ENCODE measurements around the gene ACSS2. TPM values are rescaled to one million over a fixed set of nuclear protein-coding genes. Genes with fewer than 3 reads are reported as not detected.

ACSS2 gene
- total RNA-seq, 1 donor from 2014 or later = 18.7 TPM

DNA sequence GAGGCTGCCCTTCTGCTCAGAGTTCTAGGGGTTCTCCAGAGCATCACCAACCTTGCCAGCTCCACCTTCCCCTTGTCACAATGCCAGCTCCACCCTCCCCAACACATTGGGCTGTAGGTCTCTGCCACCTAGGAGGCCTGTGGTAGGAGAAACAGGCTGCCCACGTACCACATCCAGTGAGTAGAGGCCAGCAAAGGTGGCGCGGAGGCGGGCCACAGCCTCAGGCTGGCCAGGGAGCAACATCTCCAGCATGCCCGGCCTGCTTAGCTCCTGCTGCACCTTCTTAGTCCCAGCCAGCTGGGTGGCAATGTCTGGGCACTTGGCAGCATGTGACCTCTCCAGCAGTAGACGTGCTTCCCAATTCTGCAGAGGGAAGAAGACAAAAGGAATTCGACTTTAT is 55.4 kb downstream of the ACSS2 start:
- no peak overlapping the region for H3K4me3 Mint-ChIP-seq (ENCODE audit: unreplicated experiment)
- Histone ChIP-seq H3K4me3 (ENCODE audit: insufficient read depth, low read depth, low read length) (no peak overlapping the region), H3K27me3 (ENCODE audit: insufficient read depth, low read length) (no peaks in the 10 kb centered on the region), H3K27ac (ENCODE audit: low read depth, low read length) (no peak overlapping the region), H4K20me1 (ENCODE audit: insufficient read depth, low read length) (no peaks in the 10 kb centered on the region), H3K9me3 (ENCODE audit: insufficient read depth, low read depth, low read length) (no peaks in the 10 kb centered on the region), H3K4me2 (ENCODE audit: low read length) (no peak overlapping the region), H3K36me3 (ENCODE audit: insufficient read depth, low read length) (peaks cover 26% of the 10 kb centered on the region), H2AFZ (ENCODE audit: low read depth, low read length) (no peak overlapping the region), H3K4me1 (ENCODE audit: insufficient read depth, low read length) (no peaks in the 10 kb centered on the region), H3K9ac (ENCODE audit: low read length) (no peak overlapping the region), H3K79me2 (ENCODE audit: insufficient read depth, low read length) (no peaks in the 10 kb centered on the region)
- peaks cover 8% of the 10 kb centered on the region for H3K4me1 Mint-ChIP-seq (ENCODE audit: low read depth, unreplicated experiment)
- FAIRE-seq (no peak), DNase-seq (ENCODE audit: low read depth) (no peak)
- H3K27ac Mint-ChIP-seq (ENCODE audit: unreplicated experiment) = no peak overlapping the region
- H3K36me3 Mint-ChIP-seq (ENCODE audit: low read depth, unreplicated experiment) = peaks cover 52% of the 10 kb centered on the region
- no peaks in the 10 kb centered on the region for H3K27me3 Mint-ChIP-seq (ENCODE audit: low read depth, unreplicated experiment)
- TF ChIP-seq, protein P1, sequence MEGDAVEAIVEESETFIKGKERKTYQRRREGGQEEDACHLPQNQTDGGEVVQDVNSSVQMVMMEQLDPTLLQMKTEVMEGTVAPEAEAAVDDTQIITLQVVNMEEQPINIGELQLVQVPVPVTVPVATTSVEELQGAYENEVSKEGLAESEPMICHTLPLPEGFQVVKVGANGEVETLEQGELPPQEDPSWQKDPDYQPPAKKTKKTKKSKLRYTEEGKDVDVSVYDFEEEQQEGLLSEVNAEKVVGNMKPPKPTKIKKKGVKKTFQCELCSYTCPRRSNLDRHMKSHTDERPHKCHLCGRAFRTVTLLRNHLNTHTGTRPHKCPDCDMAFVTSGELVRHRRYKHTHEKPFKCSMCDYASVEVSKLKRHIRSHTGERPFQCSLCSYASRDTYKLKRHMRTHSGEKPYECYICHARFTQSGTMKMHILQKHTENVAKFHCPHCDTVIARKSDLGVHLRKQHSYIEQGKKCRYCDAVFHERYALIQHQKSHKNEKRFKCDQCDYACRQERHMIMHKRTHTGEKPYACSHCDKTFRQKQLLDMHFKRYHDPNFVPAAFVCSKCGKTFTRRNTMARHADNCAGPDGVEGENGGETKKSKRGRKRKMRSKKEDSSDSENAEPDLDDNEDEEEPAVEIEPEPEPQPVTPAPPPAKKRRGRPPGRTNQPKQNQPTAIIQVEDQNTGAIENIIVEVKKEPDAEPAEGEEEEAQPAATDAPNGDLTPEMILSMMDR (IDR thresholded peaks at IDR 0.05; ENCODE audit: insufficient read depth, low read depth, low read length) = no peak
- no peak for TF ChIP-seq EZH2 (IDR thresholded peaks at IDR 0.05; ENCODE audit: insufficient read depth, low read length)
- H3K9me3 Mint-ChIP-seq (ENCODE audit: unreplicated experiment) = no peaks in the 10 kb centered on the region

DNA sequence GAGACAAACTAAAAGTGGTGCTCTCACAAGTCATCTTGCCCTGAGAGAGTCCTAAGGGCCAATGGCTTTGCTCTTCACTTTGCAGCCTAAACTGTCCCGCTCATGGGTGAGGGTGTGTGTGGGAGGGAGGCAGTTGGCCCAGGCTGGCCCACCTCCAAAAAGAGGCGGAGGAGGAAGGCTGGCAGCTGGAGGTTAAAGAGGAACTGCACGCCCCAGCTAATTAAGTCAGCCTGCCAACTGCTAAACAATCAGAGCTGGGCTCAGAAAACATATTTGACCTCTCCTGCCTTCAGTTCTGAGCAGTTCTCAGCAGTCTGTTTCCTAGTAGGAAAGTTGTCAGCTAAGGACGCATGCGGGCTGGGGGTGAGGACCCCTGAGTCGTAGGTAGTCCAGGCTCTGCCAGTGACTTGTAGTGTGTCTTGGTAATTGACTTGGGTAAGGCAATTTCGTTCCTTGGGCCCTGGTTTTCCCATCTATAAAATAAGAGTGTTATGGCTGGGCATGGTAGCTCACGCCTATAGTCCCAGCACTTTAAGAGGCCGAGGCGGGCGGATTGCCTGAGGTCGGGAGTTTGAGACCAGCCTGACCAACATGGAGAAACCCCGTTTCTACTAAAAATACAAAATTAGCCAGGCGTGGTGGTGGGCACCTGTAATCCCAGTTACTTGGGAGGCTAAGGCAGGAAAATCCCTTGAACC is 62.2 kb downstream of the ACSS2 start:
- H3K27me3 Mint-ChIP-seq (ENCODE audit: low read depth, unreplicated experiment) = no peaks in the 10 kb centered on the region
- H3K36me3 Mint-ChIP-seq (ENCODE audit: low read depth, unreplicated experiment) = peaks cover 44% of the 10 kb centered on the region
- no peaks in the 10 kb centered on the region for H3K9me3 ChIP-seq (ENCODE audit: insufficient read depth, low read depth, low read length)
- H3K27me3 ChIP-seq (ENCODE audit: insufficient read depth, low read length) = no peaks in the 10 kb centered on the region
- no peaks in the 10 kb centered on the region for H3K4me1 ChIP-seq (ENCODE audit: insufficient read depth, low read length)
- H3K79me2 ChIP-seq (ENCODE audit: insufficient read depth, low read length) = no peaks in the 10 kb centered on the region
- no peak for TF ChIP-seq EZH2 (IDR thresholded peaks at IDR 0.05; ENCODE audit: insufficient read depth, low read length)
- TF ChIP-seq, protein P1 (IDR thresholded peaks at IDR 0.05; ENCODE audit: insufficient read depth, low read depth, low read length) = no peak
- DNase-seq (ENCODE audit: low read depth) (no peak), FAIRE-seq (no peak)
- H3K4me2 ChIP-seq (ENCODE audit: low read length) = no peak overlapping the region
- H3K27ac Mint-ChIP-seq (ENCODE audit: unreplicated experiment) = no peak overlapping the region
- H2AFZ ChIP-seq (ENCODE audit: low read depth, low read length) = no peak overlapping the region
- peaks cover 25% of the 10 kb centered on the region for H3K36me3 ChIP-seq (ENCODE audit: insufficient read depth, low read length)
- no peak overlapping the region for H3K4me3 Mint-ChIP-seq (ENCODE audit: unreplicated experiment)
- H3K4me1 Mint-ChIP-seq (ENCODE audit: low read depth, unreplicated experiment) = peaks cover 24% of the 10 kb centered on the region
- H3K9me3 Mint-ChIP-seq (ENCODE audit: unreplicated experiment) = no peaks in the 10 kb centered on the region
- H3K4me3 ChIP-seq (ENCODE audit: insufficient read depth, low read depth, low read length) = no peak overlapping the region
- no peaks in the 10 kb centered on the region for H4K20me1 ChIP-seq (ENCODE audit: insufficient read depth, low read length)
- H3K27ac ChIP-seq (ENCODE audit: low read depth, low read length) = no peak overlapping the region
- no peak overlapping the region for H3K9ac ChIP-seq (ENCODE audit: low read length)

DNA sequence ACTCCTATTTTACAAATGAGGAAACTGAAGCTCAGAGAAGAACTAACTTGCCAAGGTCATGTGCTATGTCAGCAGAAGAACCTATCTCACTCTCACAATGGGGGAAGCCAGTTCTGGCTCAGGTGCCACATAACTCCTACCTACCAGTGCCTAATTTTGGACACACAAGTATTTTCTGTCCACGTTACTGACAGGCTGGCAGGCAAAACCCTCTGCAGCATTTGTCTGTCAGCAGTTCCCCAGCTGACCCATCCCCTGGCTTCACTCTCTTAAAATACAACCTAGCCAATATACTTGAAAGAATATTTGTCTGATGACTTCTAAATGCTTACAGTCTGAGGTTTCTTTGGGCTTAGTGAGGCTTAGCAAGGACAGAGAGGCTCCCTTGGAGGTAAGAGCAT is 63.7 kb downstream of the ACSS2 start:
- no peak overlapping the region for H3K4me3 Mint-ChIP-seq (ENCODE audit: unreplicated experiment)
- Histone ChIP-seq H3K4me2 (ENCODE audit: low read length) (no peak overlapping the region), H3K27me3 (ENCODE audit: insufficient read depth, low read length) (no peaks in the 10 kb centered on the region), H3K4me1 (ENCODE audit: insufficient read depth, low read length) (peaks cover 6% of the 10 kb centered on the region), H3K4me3 (ENCODE audit: insufficient read depth, low read depth, low read length) (no peak overlapping the region), H3K9ac (ENCODE audit: low read length) (no peak overlapping the region), H2AFZ (ENCODE audit: low read depth, low read length) (no peak overlapping the region), H3K27ac (ENCODE audit: low read depth, low read length) (no peak overlapping the region), H3K79me2 (ENCODE audit: insufficient read depth, low read length) (no peaks in the 10 kb centered on the region), H3K9me3 (ENCODE audit: insufficient read depth, low read depth, low read length) (no peaks in the 10 kb centered on the region), H4K20me1 (ENCODE audit: insufficient read depth, low read length) (no peaks in the 10 kb centered on the region), H3K36me3 (ENCODE audit: insufficient read depth, low read length) (peaks cover 29% of the 10 kb centered on the region)
- H3K9me3 Mint-ChIP-seq (ENCODE audit: unreplicated experiment) = no peaks in the 10 kb centered on the region
- H3K4me1 Mint-ChIP-seq (ENCODE audit: low read depth, unreplicated experiment) = peaks cover 29% of the 10 kb centered on the region
- peaks cover 39% of the 10 kb centered on the region for H3K36me3 Mint-ChIP-seq (ENCODE audit: low read depth, unreplicated experiment)
- DNase-seq (ENCODE audit: low read depth) = no peak
- no peak for FAIRE-seq
- no peaks in the 10 kb centered on the region for H3K27me3 Mint-ChIP-seq (ENCODE audit: low read depth, unreplicated experiment)
- H3K27ac Mint-ChIP-seq (ENCODE audit: unreplicated experiment) = no peak overlapping the region
- TF ChIP-seq EZH2 (IDR thresholded peaks at IDR 0.05; ENCODE audit: insufficient read depth, low read length) = no peak
- TF ChIP-seq, protein P1 (IDR thresholded peaks at IDR 0.05; ENCODE audit: insufficient read depth, low read depth, low read length) = no peak
